BJ (cell line): ENCODE data around the gene MRAS. TPM values are rescaled to one million over a fixed set of nuclear protein-coding genes. Genes with fewer than 3 reads are reported as not detected.

Experiments used
- CTCF ChIA-PET: fragments of 350-600 bp; formaldehyde crosslinking; extraction: SDS; loops from one replicate; lab custom pipeline; 2021; ENCODE audit warnings: antibody characterized with exemption, inconsistent platforms; lab: Yijun Ruan, JAX
- POLR2A ChIA-PET: fragments of 300-600 bp; sonication (Branson Sonifier 250); formaldehyde crosslinking; extraction: SDS; loops from one replicate; lab custom pipeline; 2021; ENCODE audit warnings: antibody characterized with exemption; lab: Charles Lee
- DNase-seq: peaks from one replicate; pipeline ENCODE4 v3.0.0-alpha.2; 2011; ENCODE audit warnings: low read depth
- H3K27me3 ChIP-seq: 2 replicates; pipeline ENCODE4 v1.6.0; 2011; ENCODE audit warnings: low read length; ENCODE audit not compliant: control insufficient read depth, insufficient read depth
- H3K36me3 ChIP-seq: 2 replicates; pipeline ENCODE4 v1.5.1; 2011; ENCODE audit warnings: low read length; ENCODE audit not compliant: control insufficient read depth, insufficient read depth
- H3K4me3 ChIP-seq: 2 replicates; pipeline ENCODE4 v1.5.1; 2011; ENCODE audit warnings: low read depth, mild to moderate bottlenecking, control low read depth, low read length
- polyA plus RNA-seq: library from polyadenylated mRNA; depleted of rRNA; stranded (reverse); fragments of >200 nt; gene quantifications from 2 replicates; pipeline ENCODE4 v1.2.3, GENCODE V29; 2011
- TF ChIP-seq, protein P1 (sequence below): IDR thresholded peaks from 2 replicates; pipeline ENCODE4 v1.5.1; 2011; ENCODE audit warnings: low read depth, mild to moderate bottlenecking, control low read depth, inconsistent platforms, low read length, moderate library complexity; ENCODE audit not compliant: insufficient read depth

Gene MRAS
- polyA plus RNA-seq, 1 experiment = 99.8 TPM

GRCh38 chr3:138445654-138446053 lies 97.3 kb downstream of the MRAS start:
- TF ChIP-seq, protein P1, sequence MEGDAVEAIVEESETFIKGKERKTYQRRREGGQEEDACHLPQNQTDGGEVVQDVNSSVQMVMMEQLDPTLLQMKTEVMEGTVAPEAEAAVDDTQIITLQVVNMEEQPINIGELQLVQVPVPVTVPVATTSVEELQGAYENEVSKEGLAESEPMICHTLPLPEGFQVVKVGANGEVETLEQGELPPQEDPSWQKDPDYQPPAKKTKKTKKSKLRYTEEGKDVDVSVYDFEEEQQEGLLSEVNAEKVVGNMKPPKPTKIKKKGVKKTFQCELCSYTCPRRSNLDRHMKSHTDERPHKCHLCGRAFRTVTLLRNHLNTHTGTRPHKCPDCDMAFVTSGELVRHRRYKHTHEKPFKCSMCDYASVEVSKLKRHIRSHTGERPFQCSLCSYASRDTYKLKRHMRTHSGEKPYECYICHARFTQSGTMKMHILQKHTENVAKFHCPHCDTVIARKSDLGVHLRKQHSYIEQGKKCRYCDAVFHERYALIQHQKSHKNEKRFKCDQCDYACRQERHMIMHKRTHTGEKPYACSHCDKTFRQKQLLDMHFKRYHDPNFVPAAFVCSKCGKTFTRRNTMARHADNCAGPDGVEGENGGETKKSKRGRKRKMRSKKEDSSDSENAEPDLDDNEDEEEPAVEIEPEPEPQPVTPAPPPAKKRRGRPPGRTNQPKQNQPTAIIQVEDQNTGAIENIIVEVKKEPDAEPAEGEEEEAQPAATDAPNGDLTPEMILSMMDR = no peak
- CTCF ChIA-PET = interaction anchor here (0.8 to 1.4 kb wide), 2 partner anchors 28 to 117 kb away, joined by 3 read pairs; no protein-coding TSS in a partner anchor
- no peak overlapping the region for H3K4me3 ChIP-seq
- POLR2A ChIA-PET = no interaction called here
- no peaks in the 10 kb centered on the region for H3K36me3 ChIP-seq
- no peaks in the 10 kb centered on the region for H3K27me3 ChIP-seq
- DNase-seq = no peak

- no peaks in the 10 kb centered on the region for H3K27me3 ChIP-seq
- H3K4me3 ChIP-seq = no peak overlapping the region
- no peaks in the 10 kb centered on the region for H3K36me3 ChIP-seq
- TF ChIP-seq, protein P1 = no peak
- CTCF ChIA-PET = interaction anchor here (1.0 to 1.2 kb wide), 2 partner anchors 32 to 467 kb away, joined by 3 to 5 read pairs; no protein-coding TSS in a partner anchor
- POLR2A ChIA-PET = no interaction called here
- DNase-seq = no peak
Measured at GRCh38 chr3:138448631-138449030, 100.3 kb downstream of the MRAS start.

GRCh38 chr3:138449490-138449889 lies 101.1 kb downstream of the MRAS start:
- Histone ChIP-seq H3K4me3 (no peak overlapping the region), H3K36me3 (no peaks in the 10 kb centered on the region), H3K27me3 (no peaks in the 10 kb centered on the region)
- TF ChIP-seq, protein P1 = no peak
- CTCF ChIA-PET = interaction anchor here (1.0 to 1.2 kb wide), 3 partner anchors 15 to 466 kb away, joined by 3 to 5 read pairs (median 3); partner anchors contain the start of gene ESYT3
- no peak for DNase-seq
- POLR2A ChIA-PET = no interaction called here

- TF ChIP-seq, protein P1 = no peak
- Histone ChIP-seq H3K27me3 (peaks cover 3% of the 10 kb centered on the region), H3K36me3 (no peaks in the 10 kb centered on the region), H3K4me3 (no peak overlapping the region)
- ChIA-PET CTCF (interaction anchor here (1.1 to 1.7 kb wide), 4 partner anchors 11 to 466 kb away, joined by 3 to 6 read pairs (median 4); partner anchors contain the start of gene ESYT3), POLR2A (no interaction called here)
- no peak for DNase-seq
Measured at GRCh38 chr3:138450181-138450580, 101.8 kb downstream of the MRAS start.

DNA sequence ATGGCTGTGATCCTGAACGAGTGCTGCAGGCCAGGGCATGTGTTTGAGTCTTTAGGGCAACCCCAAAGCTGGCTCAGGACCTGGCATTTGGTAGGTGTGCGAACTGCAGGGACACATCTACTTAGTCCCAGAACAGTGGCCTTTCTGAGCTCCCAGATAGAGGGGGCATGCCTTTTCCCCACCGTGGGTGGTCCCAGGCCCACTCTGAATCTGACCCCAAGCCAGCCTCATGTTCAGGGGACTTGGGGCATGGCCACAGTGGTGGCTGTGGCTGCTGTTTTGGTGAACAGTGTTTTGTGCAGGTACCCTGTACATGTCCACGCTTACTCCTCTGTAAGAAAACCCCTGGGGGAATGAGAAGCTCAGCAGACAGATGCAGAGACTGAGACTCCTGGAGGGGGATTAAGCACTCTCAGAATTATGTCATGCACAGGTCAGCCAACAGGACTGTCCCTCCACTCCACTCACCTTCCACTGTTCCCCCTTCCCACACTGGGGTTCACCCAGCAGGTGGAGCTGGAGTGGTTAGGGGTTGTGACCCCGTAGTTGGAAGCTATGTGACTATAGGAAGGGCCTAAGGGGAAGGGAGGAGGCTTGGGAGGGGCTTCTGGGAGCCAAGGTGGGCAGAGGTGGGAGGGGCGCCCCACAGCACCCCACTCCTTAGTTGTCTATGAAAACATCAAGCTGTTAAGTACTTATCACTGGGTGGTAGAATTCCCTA lies 102.5 kb downstream of the MRAS start:
- TF ChIP-seq, protein P1 = no peak

More for the DNA sequence above, 102.5 kb downstream of the MRAS start:
- DNase-seq = no peak
- Histone ChIP-seq H3K36me3 (no peaks in the 10 kb centered on the region), H3K27me3 (peaks cover 3% of the 10 kb centered on the region), H3K4me3 (no peak overlapping the region)
- ChIA-PET POLR2A (no interaction called here), CTCF (interaction anchor here (1.1 to 1.7 kb wide), 3 partner anchors 12 to 464 kb away, joined by 3 to 6 read pairs (median 3); no protein-coding TSS in a partner anchor)
